Activated CD4-positive, alpha-beta T cell treated with anti-CD3 and anti-CD28 coated beads for 36 hours (primary cell): Measurements from ENCODE around the gene LYRM4. TPM values are rescaled to one million over a fixed set of nuclear protein-coding genes. Genes with fewer than 3 reads are reported as not detected.

Experiments used
- ATAC-seq: fragments of 200-7000 bp; cut with Tn5 transposase; one replicate; pipeline ENCODE4 v1.10.0; 2021; ENCODE audit warnings: mild to moderate bottlenecking, moderate library complexity
- CTCF ChIA-PET: fragments of 350-600 bp; sonication (Branson Sonifier 250); formaldehyde crosslinking; loops from one replicate; lab custom pipeline; 2021; ENCODE audit warnings: antibody characterized with exemption; lab: Charles Lee
- POLR2A ChIA-PET: fragments of 350-600 bp; sonication (Branson Sonifier 250); formaldehyde crosslinking; loops from one replicate; lab custom pipeline; 2021; ENCODE audit warnings: antibody characterized with exemption, inconsistent platforms; lab: Charles Lee
- DNase-seq: peaks from one replicate; pipeline ENCODE4 v3.0.0-alpha.2; 2020
- H3K27ac Mint-ChIP-seq: one replicate; pipeline ENCODE4 v1.8.0; 2021; ENCODE audit warnings: mixed read lengths
- H3K27me3 Mint-ChIP-seq: one replicate; pipeline ENCODE4 v1.8.0; 2021; ENCODE audit warnings: mixed read lengths
- H3K36me3 Mint-ChIP-seq: one replicate; pipeline ENCODE4 v1.8.0; 2021; ENCODE audit warnings: low read depth, mixed read lengths
- H3K4me1 Mint-ChIP-seq: one replicate; pipeline ENCODE4 v1.8.0; 2021; ENCODE audit warnings: mixed read lengths
- H3K4me3 Mint-ChIP-seq: one replicate; pipeline ENCODE4 v1.8.0; 2021; ENCODE audit warnings: mild to moderate bottlenecking, moderate library complexity, mixed read lengths
- H3K9me3 Mint-ChIP-seq: one replicate; pipeline ENCODE4 v1.8.0; 2021; ENCODE audit warnings: low read depth, mixed read lengths
- intact Hi-C, 2 experiments: fragments of 100-400 bp; cut with DNase I in 1 of 2; cut with micrococcal nuclease in 1 of 2; formaldehyde crosslinking; loops; one replicate each; pipeline versions ENCODE4 v1.14.2 to v1.15.1; 2022 to 2024; cut with DNase I, micrococcal nuclease
- total RNA-seq, 2 experiments: library from RNA; stranded (reverse); gene quantifications; one replicate each; pipeline ENCODE4 v1.2.3, GENCODE V29; 2021

The LYRM4 gene
- total RNA-seq, 2 experiments from 2014 or later, result 46.4 to 53.4 TPM

DNA sequence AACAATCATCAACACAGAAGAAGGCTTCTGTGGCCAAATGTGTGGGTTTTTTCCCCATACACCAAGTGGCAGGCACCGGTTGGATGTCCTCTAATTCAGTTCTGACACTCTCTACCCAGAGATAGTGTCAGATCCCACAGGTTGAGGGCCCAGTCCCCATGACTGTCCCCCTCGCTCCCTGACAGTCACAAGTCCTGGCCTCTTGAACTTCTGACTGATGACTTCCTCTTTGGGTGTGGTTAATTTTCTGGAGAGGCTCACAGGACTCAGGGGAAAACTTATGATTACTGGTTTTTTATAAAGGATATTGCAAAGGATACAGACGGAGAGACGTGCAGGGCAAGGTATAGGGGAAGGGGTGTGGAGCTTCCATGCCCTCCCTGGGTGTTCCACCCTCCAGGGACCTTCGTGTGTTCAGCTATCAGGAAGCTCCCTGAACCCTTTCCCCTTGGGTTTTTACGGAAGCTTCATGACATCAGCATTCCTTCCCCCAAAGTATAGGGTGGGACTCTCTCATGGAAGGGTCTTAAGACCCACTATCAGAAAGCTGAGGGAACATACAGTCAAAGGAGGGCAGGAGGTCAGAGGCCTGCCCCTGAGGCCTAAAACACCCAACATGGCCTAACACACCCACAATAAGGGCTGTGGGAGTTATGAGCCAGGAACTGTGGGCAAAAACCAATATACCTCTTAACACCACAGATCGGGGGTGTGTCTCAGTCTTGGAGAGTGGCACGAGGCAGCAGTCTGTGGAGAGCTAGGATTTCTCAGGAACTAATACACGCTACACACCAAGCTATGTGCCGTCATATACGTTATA, 33.9 kb upstream of the LYRM4 start:
- Mint-ChIP-seq H3K4me3 (no peak overlapping the region), H3K9me3 (no peaks in the 10 kb centered on the region), H3K27me3 (no peaks in the 10 kb centered on the region), H3K36me3 (peaks cover 12% of the 10 kb centered on the region), H3K4me1 (peaks cover 57% of the 10 kb centered on the region), H3K27ac (peak overlapping the region; percentile 40)
- ATAC-seq (peak; percentile 78), DNase-seq (peak; percentile 42)
- ChIA-PET CTCF (interaction anchor here (0.7 to 1.3 kb wide), 2 partner anchors 17 to 151 kb away, joined by 3 to 7 read pairs; no protein-coding TSS in a partner anchor), POLR2A (interaction anchor here (0.6 kb wide), 1 partner anchor 54 kb away, joined by 3 read pairs; no protein-coding TSS in a partner anchor)
- intact Hi-C loops, result no loop called here

- CTCF ChIA-PET, result interaction anchor here (0.7 kb wide), 1 partner anchor 364 kb away, joined by 4 read pairs; no protein-coding TSS in a partner anchor
- no peak overlapping the region for H3K4me3 Mint-ChIP-seq
- H3K4me1 Mint-ChIP-seq, result peaks cover 51% of the 10 kb centered on the region
- intact Hi-C loops, result no loop called here
- POLR2A ChIA-PET, result no interaction called here
- H3K27ac Mint-ChIP-seq, result no peak overlapping the region
- peaks cover 12% of the 10 kb centered on the region for H3K36me3 Mint-ChIP-seq
- H3K9me3 Mint-ChIP-seq, result no peaks in the 10 kb centered on the region
- H3K27me3 Mint-ChIP-seq, result no peaks in the 10 kb centered on the region
- no peak for DNase-seq
- no peak for ATAC-seq
Measured at GRCh38 chr6:5293692-5294091, 32.9 kb upstream of the LYRM4 start.

DNA sequence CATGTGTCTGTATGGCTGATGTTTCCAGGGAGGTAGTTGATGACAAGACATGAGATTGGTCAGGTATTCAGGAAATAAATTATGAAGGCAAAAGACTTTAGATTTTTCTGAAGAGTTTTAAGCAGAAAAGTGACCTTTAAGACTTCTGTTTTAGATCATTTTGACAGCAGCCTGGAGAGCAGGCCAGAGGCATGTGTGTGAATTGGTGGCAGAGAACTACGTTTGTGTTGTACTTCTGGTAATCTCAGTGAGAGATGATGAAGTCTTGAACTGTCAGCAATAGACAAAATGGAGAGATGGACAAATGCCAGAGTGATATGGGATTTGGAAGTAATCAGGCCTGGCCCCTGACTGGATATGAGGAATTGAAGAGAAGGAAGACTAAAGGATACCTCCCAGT, 31.4 kb upstream of the LYRM4 start:
- no peaks in the 10 kb centered on the region for H3K27me3 Mint-ChIP-seq
- CTCF ChIA-PET, result interaction anchor here (1.6 kb wide), 1 partner anchor 148 kb away, joined by 5 read pairs; no protein-coding TSS in a partner anchor
- H3K4me1 Mint-ChIP-seq, result peaks cover 62% of the 10 kb centered on the region
- H3K36me3 Mint-ChIP-seq, result peaks cover 15% of the 10 kb centered on the region
- no peak overlapping the region for H3K4me3 Mint-ChIP-seq
- no peak for ATAC-seq
- POLR2A ChIA-PET, result no interaction called here
- no peak overlapping the region for H3K27ac Mint-ChIP-seq
- intact Hi-C loops, result no loop called here
- no peaks in the 10 kb centered on the region for H3K9me3 Mint-ChIP-seq
- no peak for DNase-seq

GRCh38 chr6:5290500-5290899, 29.8 kb upstream of the LYRM4 start:
- DNase-seq, result no peak
- Mint-ChIP-seq H3K4me1 (peaks cover 60% of the 10 kb centered on the region), H3K36me3 (peaks cover 9% of the 10 kb centered on the region), H3K27me3 (no peaks in the 10 kb centered on the region), H3K4me3 (no peak overlapping the region), H3K9me3 (no peaks in the 10 kb centered on the region), H3K27ac (no peak overlapping the region)
- ATAC-seq, result no peak
- CTCF ChIA-PET, result interaction anchor here (1.1 to 1.3 kb wide), 5 partner anchors 10 to 27 kb away, joined by 3 to 9 read pairs (median 3); no protein-coding TSS in a partner anchor
- intact Hi-C loops, result no loop called here
- POLR2A ChIA-PET, result interaction anchor here (0.7 kb wide), 1 partner anchor 16 kb away, joined by 3 read pairs; no protein-coding TSS in a partner anchor

DNA sequence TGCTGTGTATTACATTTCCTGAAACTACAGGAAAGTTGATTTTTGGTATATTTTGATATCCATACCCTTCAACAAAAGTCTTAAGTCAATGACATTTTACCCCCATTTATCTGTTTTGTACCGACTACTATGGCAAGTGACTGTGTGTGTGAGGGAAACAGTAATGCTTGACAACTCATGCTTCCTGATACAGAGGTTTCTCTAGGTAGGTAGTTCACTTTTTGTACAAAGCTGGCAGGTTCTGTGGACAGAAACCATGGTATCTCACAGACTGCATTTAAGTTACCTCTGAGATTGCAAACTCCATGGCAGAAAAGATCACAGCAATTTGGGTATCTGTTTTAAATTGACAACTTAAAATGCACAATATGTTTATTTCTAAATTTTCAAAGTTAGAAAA, 29.3 kb upstream of the LYRM4 start:
- Mint-ChIP-seq H3K27ac (no peak overlapping the region), H3K9me3 (no peaks in the 10 kb centered on the region), H3K4me3 (no peak overlapping the region), H3K36me3 (peaks cover 9% of the 10 kb centered on the region), H3K4me1 (peaks cover 62% of the 10 kb centered on the region), H3K27me3 (no peaks in the 10 kb centered on the region)
- DNase-seq, result no peak
- intact Hi-C loops, result no loop called here
- no peak for ATAC-seq
- ChIA-PET POLR2A (no interaction called here), CTCF (interaction anchor here (1.1 to 1.3 kb wide), 5 partner anchors 10 to 27 kb away, joined by 3 to 9 read pairs (median 3); no protein-coding TSS in a partner anchor)

GRCh38 chr6:5287966-5288297, 27.2 kb upstream of the LYRM4 start:
- intact Hi-C loops, result no loop called here
- ChIA-PET POLR2A (no interaction called here), CTCF (interaction anchor here (0.6 to 0.9 kb wide), 4 partner anchors 15 to 926 kb away, joined by 3 to 4 read pairs (median 3); no protein-coding TSS in a partner anchor)
- H3K9me3 Mint-ChIP-seq, result no peaks in the 10 kb centered on the region
- H3K27ac Mint-ChIP-seq, result peak overlapping the region; percentile 68
- ATAC-seq (no peak), DNase-seq (no peak)
- no peak overlapping the region for H3K4me3 Mint-ChIP-seq
- peaks cover 52% of the 10 kb centered on the region for H3K4me1 Mint-ChIP-seq
- peaks cover 9% of the 10 kb centered on the region for H3K36me3 Mint-ChIP-seq
- no peaks in the 10 kb centered on the region for H3K27me3 Mint-ChIP-seq

DNA sequence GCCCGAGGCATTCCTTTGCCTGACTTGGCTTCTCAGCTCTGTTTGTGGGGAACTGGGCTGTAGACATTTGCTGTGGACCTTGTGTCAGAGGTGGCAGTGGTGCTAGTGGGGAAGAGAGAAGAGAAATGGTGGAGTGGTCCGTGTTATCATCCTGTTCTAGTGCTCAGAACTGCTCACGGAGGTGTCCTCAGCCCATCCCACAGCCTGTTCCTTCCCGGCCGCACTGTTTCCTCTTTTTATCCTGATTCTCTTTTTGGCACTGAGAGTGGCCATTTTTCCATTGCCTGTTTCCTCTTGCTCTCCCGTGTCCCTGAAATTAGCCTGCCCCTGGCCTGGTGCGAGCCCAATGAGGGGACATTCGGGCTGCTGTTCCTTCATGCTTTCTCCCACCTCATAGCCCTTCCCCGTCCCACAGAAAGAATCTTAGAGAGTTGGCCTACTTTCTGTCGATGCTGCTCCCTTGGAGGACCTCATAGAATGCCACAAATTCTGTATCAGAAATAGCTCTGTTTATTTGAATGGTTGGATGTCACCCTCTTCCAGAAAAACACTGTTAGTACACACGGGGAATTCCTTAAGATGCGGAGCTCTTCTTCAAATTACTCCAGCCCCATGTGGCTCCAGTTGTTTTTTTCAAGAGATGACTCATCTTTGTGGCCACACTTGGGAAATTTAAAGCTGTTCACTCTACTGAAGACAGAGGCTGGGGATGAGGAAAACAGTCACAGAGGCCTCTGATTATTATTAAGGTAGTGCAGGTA, 26.6 kb upstream of the LYRM4 start:
- H3K4me3 Mint-ChIP-seq, result no peak overlapping the region
- H3K27me3 Mint-ChIP-seq, result no peaks in the 10 kb centered on the region
- peak; percentile 20 for ATAC-seq
- DNase-seq, result no peak
- H3K36me3 Mint-ChIP-seq, result peaks cover 9% of the 10 kb centered on the region
- H3K27ac Mint-ChIP-seq, result peak overlapping the region; percentile 68
- peaks cover 50% of the 10 kb centered on the region for H3K4me1 Mint-ChIP-seq
- intact Hi-C loops, result no loop called here
- CTCF ChIA-PET, result interaction anchor here (0.9 kb wide), 3 partner anchors 15 to 144 kb away, joined by 3 to 4 read pairs (median 3); no protein-coding TSS in a partner anchor
- H3K9me3 Mint-ChIP-seq, result no peaks in the 10 kb centered on the region
- POLR2A ChIA-PET, result no interaction called here

GRCh38 chr6:5286780-5287179, 26.0 kb upstream of the LYRM4 start:
- ChIA-PET POLR2A (no interaction called here), CTCF (interaction anchor here (0.9 kb wide), 1 partner anchor 16 kb away, joined by 3 read pairs; no protein-coding TSS in a partner anchor)
- DNase-seq (no peak), ATAC-seq (no peak)
- intact Hi-C loops, result no loop called here
- no peak overlapping the region for H3K4me3 Mint-ChIP-seq
- no peaks in the 10 kb centered on the region for H3K9me3 Mint-ChIP-seq
- peaks cover 47% of the 10 kb centered on the region for H3K4me1 Mint-ChIP-seq
- peak overlapping the region; percentile 68 for H3K27ac Mint-ChIP-seq
- H3K27me3 Mint-ChIP-seq, result no peaks in the 10 kb centered on the region
- H3K36me3 Mint-ChIP-seq, result peaks cover 9% of the 10 kb centered on the region

DNA sequence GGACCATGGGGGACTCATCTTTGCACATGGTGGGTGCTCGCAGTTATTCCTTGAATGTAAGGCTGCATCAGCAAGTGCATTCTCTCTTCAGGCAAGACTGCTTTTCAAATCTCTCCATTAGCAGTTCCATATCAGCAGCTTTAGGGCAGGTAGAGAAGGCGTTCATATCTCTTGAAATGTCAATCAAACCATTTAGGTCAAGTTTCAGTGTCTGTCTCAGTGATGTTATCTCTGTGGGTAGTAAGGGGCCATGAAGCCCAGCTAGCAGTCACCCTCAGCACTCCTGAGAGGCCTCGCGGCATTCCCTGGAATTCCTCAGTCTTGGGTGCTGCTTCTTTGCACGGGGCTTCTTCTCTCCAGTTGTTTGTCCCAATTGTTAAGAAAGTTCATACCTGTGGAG, 24.8 kb upstream of the LYRM4 start:
- no peaks in the 10 kb centered on the region for H3K9me3 Mint-ChIP-seq
- H3K4me1 Mint-ChIP-seq, result peaks cover 52% of the 10 kb centered on the region
- CTCF ChIA-PET, result interaction anchor here (1.2 kb wide), 1 partner anchor 21 kb away, joined by 3 read pairs; no protein-coding TSS in a partner anchor
- ATAC-seq, result no peak
- no peaks in the 10 kb centered on the region for H3K27me3 Mint-ChIP-seq
- H3K36me3 Mint-ChIP-seq, result peaks cover 4% of the 10 kb centered on the region
- POLR2A ChIA-PET, result interaction anchor here (0.6 kb wide), 1 partner anchor 19 kb away, joined by 3 read pairs; no protein-coding TSS in a partner anchor
- H3K4me3 Mint-ChIP-seq, result no peak overlapping the region
- intact Hi-C loops, result no loop called here
- no peak for DNase-seq
- H3K27ac Mint-ChIP-seq, result no peak overlapping the region

- ATAC-seq (no peak), DNase-seq (no peak)
- ChIA-PET CTCF (interaction anchor here (1.2 kb wide), 1 partner anchor 21 kb away, joined by 3 read pairs; no protein-coding TSS in a partner anchor), POLR2A (interaction anchor here (0.6 kb wide), 1 partner anchor 18 kb away, joined by 3 read pairs; no protein-coding TSS in a partner anchor)
- H3K4me1 Mint-ChIP-seq, result peaks cover 55% of the 10 kb centered on the region
- no peak overlapping the region for H3K27ac Mint-ChIP-seq
- H3K36me3 Mint-ChIP-seq, result peaks cover 4% of the 10 kb centered on the region
- no peaks in the 10 kb centered on the region for H3K9me3 Mint-ChIP-seq
- no peaks in the 10 kb centered on the region for H3K27me3 Mint-ChIP-seq
- no peak overlapping the region for H3K4me3 Mint-ChIP-seq
- intact Hi-C loops, result no loop called here
Measured at GRCh38 chr6:5285081-5285480, 24.3 kb upstream of the LYRM4 start.

DNA sequence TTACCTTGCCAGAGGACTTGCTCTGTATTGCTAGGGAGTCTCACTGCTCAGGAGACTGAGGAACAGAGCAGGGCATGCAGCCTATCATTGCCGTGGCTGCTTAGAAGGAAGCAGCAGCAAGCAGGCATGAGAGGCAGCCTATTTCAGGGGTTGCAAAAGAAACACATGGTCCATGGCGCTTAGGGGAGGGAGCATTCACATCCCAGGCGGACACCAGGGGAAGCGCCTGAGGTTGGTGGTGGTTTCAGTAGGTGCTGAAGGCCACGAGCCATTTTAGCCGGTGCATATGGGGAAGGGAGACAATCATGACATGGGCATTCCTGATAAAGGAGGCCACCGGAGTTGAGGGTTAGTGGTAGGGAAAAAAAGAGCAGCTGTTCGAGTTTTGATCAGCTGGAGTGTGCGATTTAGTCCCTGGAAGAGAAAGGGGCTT, 21.5 kb upstream of the LYRM4 start:
- Mint-ChIP-seq H3K27me3 (no peaks in the 10 kb centered on the region), H3K9me3 (no peaks in the 10 kb centered on the region), H3K27ac (peak overlapping the region; percentile 44), H3K4me3 (no peak overlapping the region), H3K36me3 (peaks cover 13% of the 10 kb centered on the region), H3K4me1 (peaks cover 56% of the 10 kb centered on the region)
- POLR2A ChIA-PET, result no interaction called here
- ATAC-seq, result no peak
- DNase-seq, result no peak
- intact Hi-C loops, result loop anchor here in 1 of 2 experiments (5.0 kb wide), 1 partner anchor 505 kb away; the partner anchor contains the start of gene CDYL
- CTCF ChIA-PET, result no interaction called here
